GM21367 (cell line): ENCODE data around the gene LMTK3.
A peak's percentile ranks its signal among the peaks of the same experiment; 100 is the strongest.
"Not testable (repeated sequence)": the region's sequence is repeated elsewhere in the genome, so short reads cannot be mapped to it uniquely, and the experiment has no call there.

Experiments
- ATAC-seq: cut with Tn5 transposase; IDR thresholded peaks from one replicate; pipeline ENCODE4 v1.9.1; 2021; ENCODE audit not compliant: unreplicated experiment

LMTK3 gene

DNA sequence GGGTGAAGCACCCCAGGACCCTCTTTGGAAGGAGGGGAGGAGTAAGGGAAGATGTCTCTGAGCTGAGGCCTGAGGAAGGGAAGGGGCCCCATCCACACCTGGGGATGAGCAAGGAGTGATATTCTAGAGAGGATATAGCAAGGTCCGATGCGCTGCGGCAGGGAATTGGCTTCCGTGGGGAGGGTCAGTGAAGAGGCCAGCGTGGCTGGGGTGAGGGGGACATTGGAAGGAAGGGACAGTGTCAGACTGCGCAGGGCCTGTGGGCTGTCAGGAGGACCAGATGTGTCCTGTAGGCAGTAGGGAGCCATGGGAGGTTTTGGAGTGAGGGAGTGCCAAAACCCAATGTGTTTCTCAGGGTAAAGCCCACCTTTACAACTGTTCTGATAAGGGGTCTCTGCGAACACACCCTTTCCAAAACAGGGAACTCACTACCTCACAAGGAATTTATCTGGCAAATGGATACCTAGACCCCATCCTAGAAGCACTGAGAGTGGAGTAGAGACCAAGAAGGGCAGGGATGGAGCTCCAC is 3.7 kb downstream of the LMTK3 start:
- ATAC-seq: no peak

DNA sequence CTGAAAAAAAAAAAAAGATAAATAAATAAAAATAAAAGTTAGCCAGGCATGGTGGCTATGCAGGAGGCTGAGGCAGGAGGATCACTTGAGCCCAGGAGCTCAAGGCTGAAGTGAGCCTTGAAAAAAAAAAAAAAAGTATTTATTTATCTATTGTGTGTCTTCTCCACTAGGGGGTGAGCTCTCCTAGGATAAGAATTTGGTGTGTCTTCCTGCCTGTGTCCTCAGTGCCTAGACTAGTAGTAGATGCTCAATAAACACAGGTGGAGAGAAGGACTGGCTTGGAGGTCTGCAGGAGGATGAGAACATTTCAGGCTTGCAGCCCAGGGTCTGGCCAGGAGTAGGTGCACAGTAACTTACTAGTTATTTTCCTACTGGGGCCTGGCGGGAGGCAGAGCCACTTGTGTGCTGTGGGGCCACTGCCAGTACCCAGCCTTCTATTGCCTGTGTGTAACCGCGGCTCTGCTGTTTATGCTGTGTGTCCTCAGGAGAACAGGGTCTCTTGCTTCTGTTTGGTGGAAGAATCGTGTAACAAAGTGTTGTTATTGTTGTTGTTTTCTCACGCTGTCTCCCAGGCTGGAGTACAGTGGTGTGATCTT is 5.4 kb downstream of the LMTK3 start:
- ATAC-seq: no peak

DNA sequence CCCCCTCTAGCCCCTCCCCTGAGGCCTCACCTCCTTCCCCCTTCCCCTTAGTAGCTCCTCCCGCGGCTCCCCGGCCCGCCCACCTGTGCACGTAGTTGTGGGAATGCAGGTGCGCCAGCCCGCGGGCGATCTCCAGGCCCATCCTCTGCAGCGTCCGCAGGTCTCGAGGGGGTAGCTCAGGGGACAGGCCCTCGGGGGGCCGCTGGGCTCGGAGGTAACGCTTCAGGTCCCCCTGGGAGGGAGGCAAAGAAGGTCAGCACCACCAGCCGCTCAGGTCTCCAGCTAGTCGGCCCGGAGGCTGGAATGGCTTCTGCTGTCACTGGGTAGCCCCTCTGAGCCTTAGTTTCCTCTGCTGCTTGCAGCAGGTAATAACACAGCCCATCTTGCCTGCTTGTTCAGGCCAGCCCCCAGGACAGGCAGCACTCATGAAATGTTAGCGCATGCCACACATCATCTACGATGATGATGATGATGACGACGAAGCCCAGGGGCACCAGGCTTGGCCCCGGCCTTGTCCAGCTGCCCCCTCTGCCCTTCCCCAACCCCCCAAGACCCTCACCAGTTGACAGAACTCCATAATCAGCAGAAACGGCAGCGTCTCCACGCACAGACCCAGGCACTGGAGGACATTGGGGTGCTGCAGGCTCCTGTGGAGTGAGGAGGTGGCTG is 9.2 kb downstream of the LMTK3 start:
- no peak for ATAC-seq

DNA sequence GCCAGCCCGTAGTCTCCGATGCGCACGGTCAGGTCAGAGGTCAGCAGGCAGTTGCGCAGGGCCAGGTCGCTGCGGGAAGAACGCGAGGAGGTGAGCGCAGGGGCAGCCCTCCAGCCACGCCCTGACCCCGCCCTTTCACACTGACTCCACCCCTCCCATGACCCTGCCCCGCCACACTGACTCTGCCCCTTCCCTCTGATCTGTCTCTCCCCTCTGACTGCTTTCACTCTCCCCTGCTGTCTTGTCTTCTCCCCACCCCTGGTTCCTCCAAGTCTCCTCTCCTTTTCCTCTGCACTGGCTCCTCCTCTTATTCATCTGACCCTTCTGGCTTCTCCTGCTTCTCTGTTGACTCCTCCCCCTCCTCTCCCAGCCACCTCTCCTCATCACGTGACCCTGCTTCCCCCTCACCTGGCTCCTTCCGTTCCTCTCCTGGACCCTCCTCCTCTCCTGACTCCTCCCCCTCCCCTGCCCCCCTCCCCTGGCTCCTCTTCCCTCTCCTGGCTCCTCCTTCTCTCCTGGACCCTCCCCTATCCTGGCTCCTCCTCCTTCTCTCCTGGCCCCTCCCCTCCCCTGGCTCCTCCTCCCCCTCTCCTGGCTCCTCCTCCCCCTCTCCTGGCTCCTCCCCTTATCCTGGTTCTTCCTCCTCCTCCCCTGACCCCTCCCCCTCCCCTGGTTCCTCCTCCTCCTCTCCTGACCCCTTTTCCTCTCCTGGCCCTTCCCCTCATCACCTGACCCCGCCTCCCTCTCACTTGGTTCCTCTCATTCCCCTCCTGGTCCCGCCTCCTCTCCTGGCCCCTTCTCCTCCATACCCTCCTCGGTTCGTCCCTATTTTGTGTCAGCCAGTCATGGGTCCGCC is 9.9 kb downstream of the LMTK3 start:
- ATAC-seq: no peak

DNA sequence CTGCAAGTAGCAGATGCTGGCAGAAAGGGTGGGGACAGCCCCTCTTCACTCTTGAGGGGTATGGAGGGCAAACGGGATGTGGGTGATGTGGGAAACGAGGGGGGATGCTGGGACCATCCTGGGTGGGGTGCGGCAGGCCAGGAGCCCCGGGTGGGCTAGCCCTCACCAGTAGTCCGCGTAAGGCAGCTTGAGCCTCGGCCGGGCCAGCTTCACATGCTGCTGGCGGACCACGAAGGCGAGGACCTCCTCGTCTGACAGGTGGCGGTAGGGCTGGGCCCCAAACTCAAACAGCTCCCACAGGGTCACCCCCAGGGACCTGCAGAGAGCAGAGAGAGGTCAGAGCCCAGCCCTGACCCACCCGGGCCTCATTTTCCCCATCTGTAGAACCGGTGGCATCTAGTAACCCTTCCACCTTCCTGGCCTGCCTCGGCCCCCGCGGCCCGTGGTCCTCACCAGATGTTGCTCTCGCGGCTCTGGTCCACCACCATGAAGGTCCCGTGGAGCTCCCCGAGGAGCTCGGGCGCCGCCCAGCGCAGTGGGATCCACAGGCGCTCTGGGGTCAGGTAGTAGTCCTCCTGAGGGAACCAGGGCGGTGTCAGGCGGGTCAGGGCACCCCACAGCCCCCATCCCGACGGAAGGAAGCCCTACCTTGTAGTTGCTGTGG is 10.7 kb downstream of the LMTK3 start:
- no peak for ATAC-seq

DNA sequence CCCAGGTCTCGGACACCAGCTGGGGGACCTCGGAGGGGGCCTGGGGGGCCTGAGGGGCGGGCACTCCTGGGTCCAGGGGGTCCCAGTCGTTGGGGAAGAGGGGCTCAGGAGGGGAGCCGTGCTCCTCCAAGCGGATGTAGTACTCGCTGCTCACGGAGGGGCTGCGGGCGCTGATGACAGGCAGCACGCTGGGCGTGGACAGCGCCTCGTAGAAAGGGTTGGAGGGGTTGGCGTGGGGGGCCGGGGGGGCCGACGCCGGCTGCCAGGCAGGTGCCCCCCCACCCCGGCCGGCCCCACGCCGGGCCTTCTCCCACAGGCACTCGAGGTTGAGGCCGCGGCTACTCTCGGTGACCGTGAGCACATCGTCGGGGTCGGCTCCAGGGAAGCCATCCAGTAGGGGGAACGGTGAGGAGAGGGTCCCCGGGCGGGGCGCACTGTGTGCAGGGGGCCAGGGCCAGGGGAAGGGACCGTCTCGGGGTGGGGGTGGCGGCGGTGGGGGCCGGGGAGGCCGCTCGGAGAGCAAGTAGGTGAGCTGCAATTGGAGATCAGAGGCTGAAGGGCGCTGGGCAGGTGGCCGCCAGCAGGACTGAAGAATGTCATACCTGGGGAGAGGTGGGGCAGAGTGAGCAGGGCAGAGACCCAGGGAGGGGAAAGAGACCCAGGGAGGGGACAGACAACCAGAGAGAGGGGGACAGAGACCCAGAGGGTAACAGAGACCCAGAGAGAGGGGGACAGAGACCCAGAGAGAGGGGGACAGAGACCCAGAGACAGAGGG is 12.1 kb downstream of the LMTK3 start:
- no peak for ATAC-seq

DNA sequence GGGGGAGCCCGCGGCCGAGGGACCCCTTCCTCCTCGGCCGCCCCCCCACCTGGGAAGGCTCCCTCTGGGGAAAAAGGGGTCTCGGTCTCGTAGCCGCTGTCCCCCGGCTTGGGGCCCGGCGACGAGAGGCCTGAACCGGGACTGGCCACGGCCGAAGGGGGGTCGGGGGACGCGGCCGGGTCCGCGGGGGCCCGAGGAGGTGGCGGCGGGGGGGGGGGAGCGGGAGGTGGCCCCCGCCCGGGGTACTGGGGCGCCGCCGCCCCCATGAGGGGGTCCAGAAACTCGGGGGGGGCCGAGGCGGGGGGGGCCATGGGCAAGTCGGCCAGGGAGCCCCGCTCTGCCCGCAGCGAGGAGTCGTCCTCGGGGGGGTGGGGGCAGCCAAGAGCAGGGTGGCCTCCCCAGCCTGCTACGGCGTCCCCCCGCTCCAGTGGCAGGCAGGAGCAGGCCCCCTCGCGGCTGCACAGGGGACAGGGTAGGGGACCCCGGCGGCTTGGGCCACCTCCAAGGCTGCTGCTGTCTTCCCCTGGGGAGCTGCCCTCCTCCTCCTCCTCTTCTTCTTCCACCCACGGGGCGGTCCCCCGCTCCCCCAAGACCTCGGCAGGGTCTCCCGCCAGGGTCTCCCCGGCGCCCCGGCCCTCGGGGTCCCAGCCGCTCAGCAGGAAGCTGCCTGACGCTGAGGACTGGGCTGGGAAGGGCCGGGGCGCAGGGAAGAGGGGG is 12.9 kb downstream of the LMTK3 start:
- ATAC-seq: no peak

DNA sequence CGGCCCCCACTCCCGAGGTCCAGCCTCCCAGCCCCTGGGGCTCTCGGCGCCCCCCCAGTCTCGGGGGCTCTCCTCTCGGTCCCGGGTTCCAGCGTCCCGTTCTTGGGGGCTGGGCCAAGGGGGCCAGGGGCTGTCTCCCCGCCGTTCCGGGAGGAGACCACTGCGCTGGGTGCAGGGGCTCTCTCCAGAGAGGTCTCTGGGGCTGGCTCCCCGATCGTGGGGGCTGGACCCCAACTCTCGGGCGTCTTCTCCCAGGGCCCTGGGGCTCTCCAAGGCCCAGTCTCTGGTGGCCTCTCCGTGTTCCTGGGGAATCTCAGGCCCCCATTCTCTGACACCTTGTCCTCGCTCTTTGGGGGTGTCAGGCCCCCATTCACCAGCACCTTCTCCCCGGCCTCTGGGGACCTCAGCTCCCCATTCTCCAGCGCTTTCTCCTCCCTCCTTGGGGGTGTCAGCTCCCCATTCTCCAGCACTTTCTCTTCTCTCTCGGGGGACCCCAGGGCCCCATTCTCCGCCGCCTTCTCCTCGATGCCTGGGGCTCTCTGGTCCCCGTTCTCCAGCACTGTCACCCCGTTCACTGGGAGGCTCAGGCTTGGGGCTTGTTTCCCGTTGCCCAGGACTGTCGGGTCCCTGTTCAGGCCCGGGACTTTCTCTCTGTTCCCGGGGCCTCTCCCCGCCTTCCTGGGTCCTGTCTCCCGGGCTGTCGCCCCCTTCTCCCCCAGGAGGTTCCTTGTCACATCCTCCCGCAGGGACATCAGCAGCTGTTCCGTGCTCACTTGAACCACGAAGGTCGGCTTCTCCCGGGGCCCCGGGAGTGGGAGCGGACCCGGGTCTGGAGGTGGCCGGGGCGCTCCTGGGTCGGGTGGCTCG is 13.7 kb downstream of the LMTK3 start:
- ATAC-seq: no peak

DNA sequence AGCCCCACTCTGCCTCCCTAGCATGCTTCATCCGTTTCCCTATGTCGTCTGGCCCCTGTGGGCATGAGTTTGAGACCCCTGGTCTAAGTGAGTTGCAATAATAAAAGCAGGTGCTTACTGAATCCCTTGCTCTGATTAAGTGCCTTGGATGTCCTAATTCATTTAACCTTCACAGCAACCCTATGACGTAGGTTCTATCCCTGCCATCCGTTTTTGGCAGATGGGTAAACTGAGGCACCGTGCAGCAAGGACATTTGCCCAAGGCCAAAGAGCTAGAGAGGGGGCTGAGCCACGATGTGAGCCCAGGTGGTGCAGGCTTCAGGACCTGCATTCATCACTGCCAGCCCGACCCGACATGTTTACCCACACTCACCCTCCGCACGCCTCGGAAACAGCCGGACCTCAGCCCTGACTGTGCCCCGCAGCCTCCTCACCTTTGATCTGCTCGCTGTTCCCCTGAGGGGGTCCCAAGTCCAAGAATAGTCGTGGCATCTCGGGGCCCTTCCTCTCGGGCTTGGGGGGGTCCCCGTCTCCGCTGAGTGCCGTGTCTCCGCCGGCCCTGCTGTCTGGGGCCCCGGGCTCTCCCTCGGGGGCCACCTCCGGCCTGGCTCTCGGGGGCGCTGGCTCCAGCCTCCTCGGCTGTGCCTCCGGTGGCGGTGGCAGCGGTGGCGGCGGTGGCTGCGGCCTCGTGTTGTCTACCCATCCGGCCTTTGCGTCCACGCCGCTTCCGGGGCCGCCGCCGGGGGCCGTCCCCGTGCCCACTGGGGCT is 14.5 kb downstream of the LMTK3 start:
- ATAC-seq: no peak

DNA sequence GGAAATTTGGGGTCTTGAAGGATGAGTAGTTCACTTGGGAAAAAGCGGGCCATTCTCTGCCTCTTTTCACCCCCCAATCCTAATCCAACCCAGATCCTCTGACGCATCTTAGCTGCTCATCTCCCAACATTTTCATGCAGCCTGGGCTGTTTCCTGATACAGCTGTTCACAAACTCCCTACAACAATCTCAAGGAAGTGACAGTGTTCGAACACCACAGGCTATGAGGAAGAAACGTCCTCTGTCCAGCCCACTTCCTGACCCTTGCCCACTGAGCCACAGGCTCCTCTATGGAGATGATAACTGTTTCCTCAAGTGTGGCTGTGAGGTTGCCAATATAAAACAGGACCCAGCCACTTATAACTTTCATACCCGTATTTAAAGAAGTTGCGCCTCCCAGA is 16.2 kb downstream of the LMTK3 start:
- ATAC-seq: no peak

DNA sequence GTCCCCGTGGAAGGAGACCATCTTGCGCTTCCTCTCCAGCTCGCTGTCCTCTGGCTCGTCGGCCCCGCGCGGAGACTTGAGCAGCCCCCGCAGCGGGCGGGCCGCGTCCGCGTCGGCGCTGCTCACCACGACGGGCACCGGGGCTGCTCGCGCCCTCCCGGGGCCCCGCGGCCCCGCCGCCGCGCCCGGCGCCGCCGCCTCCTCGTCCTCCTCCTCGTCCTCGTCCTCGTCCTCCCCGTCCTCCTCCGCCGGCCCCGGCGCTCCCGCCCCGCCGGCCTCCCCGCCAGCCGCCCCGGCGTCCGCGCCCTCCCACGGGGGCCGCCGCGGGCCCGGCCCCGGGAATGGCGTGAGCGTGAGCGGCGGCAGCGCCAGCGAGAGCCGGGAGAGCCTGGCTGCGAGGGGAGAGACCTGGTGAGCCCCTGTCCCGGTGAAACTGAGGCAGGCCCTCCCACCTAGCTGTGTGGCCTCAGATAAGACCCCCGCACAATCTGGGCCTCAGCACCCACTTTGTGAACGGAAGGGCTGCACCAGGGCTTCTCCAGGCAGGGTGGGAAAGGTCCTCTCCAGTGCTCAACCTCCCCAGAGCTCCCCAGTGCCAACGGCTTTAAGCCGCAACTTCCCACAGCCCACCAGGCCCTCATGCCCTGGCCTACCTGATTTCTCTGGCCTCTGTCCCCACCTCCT is 17.8 kb downstream of the LMTK3 start:
- ATAC-seq: no peak

DNA sequence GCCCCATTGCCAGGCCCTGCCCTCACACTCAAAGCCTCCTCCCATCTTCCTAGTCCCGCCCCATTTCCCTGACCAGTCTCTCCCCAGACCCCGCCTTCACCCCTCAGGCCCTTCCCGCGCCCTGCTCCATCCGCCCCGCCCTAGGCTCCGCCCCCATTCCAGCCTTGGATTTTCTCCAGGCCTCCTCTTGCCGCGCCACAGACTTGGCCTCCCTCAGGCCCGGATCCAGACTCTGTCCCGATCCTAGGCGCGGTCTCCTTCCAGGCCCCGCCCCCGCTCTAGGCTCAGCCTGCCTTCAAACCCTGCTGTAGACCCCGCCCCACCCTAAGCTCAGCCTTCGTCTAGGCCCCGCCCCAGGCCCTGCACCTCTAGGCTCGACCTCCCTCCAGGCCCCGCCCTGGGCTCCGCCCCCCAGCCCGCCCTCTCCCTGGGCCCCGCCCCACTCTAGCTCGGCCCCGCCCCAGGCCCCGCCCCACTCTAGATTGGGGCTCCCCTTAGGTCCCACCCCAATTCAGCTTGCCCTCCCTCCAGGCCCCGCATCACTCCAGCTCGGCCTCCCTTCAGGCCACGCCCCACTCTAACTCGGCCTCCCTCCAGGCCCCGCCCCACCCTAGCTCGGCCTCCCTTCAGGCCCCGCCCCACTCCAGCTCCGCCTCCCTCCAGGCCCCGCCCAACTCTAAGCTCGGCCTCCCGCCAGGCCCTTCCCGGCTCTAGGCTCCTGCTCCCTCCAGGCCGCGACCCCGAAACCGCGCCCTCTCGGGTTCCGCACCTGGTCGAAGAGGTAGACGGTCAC is 18.5 kb downstream of the LMTK3 start:
- ATAC-seq: peak; percentile 51

DNA sequence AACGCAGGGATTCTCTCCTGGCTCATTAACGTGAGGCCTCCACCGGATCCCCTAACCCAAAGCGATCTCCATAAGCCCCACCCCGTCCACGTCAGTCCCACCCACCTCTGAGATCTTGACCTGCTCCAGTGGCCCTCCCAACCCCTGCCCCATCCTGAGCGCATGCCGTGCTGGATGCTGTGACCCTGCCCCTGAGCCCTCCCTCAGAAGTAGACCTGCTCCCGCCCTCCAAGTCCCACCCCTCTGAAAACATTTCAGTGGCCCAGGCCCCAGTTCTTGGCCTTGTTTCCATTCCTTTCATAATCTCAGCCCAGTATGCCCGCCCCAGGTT is 19.9 kb downstream of the LMTK3 start:
- no peak for ATAC-seq

DNA sequence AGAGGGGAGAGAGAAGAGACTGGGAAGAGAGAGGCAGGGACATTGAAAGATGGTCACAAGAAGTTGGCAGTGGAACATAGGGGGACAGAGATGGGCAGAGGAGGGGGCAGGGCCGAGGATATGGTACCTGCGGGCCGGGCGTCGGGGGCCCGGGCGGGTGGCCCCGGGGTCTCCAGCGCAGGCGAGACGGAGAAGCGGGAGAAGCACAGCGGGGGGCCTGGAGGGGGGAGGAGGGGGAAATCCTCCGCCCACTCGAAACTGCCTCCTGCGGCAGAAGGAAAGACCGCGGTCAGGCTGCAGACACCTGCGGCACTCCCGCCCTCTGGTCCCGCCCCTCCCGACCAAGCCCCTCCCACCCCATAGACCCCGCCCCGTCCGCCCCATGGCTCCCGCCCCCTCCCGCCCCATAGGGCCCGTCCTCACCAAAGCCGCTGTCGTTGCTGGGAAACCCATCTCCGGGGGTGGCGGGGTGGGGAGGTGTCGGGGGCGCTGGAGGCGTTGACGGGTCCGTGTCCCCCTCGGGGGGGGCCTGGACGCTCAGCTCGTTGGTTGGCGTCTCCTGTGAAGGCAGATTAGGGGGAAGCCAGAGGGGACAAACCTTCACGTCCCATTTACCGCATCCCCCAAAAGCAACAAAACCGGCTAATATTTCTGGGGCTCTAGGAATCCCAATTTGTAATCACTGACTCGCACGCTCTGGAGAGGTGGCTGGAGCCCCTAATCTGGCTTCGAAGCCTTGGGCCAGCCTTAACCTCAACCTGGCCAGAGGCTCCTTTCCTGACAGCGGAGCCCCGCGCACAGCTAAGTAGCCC is 20.4 kb downstream of the LMTK3 start:
- no peak for ATAC-seq

DNA sequence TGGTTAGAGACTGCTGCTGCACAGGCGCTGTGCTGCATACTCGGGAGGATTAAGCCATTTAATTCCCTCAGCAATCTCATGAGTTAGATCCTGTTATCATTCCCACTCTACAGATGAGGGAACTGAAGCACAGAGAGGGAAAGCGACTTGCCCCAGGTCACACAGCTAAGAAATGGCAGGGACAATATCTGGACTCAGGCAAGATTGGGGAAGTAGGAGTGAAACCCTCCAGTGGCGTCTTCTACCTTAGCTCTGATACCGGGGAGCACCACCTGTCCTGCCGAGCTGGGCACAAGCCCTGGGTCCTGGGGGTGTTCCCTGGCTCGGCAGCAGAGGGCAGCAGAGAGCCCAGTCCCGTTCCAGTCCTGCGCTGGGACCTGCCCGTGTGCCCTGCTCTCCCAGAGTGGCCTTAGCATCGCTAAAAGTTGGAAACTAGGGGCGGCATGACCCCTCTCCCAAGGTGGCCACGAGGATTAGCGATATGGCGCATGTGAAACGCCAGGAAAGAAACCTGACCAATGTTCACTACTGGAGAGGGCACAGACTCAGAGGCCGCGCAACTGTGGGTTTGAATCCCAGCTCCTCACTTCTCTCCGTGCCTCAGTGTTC is 21.9 kb downstream of the LMTK3 start:
- no peak for ATAC-seq

DNA sequence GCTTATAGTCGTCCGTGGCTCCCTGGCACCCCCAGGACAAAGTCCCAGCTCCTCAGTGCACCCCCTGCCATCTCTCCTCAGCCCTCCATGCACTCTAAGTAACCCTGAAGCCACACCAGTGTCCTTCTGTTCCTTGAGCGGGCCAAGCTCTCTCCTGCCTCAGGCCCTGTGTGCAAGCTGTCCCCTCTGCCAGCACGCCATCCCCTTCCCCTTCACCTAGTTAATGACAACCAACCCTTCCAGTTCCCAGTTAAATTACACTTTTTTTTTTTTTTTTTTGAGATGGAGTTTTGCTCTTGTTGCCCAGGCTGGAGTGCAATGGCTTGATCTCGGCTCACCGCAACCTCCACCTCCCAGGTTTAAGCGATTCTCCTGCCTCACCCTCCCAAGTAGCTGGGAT is 23.2 kb downstream of the LMTK3 start:
- not testable (repeated sequence) for ATAC-seq
